HEK293 (cell line): Measurements from ENCODE around the gene CTAGE9.
"Not testable (repeated sequence)": the region's sequence is repeated elsewhere in the genome, so short reads cannot be mapped to it uniquely, and the experiment has no call there.

Experiments
- ZNF175 ChIP-seq: fragments of 450-650 bp; formaldehyde crosslinking; IDR thresholded peaks from 2 replicates; pipeline ENCODE4 v1.5.1; 2016; ENCODE audit warnings: missing biosample characterization, missing genetic modification characterization
- ZNF18 ChIP-seq: fragments of 450-650 bp; formaldehyde crosslinking; IDR thresholded peaks from 2 replicates; pipeline ENCODE4 v1.5.1; 2016; ENCODE audit warnings: missing biosample characterization, missing genetic modification characterization
- ZNF510 ChIP-seq: fragments of 450-650 bp; formaldehyde crosslinking; IDR thresholded peaks from 2 replicates; pipeline ENCODE4 v1.5.1; 2018; ENCODE audit warnings: mild to moderate bottlenecking, missing genetic modification characterization, missing biosample characterization; ENCODE audit not compliant: insufficient replicate concordance
- ZNF670 ChIP-seq: fragments of 450-650 bp; formaldehyde crosslinking; IDR thresholded peaks from 2 replicates; pipeline ENCODE4 v1.5.1; 2016; ENCODE audit warnings: missing biosample characterization, missing genetic modification characterization, low read depth

- TF ChIP-seq ZNF175; ZNF510 (tag by site-specific recombination); ZNF18 (tag by site-specific recombination); ZNF670 (tag by site-specific recombination): not testable (repeated sequence)
Measured at GRCh38 chr6:131715567-131715966, 4.8 kb upstream of the CTAGE9 start.
